Cardiac muscle cell (in vitro differentiated cells and primary cell): ENCODE data around the gene STX3. TPM values are rescaled to one million over a fixed set of nuclear protein-coding genes. Genes with fewer than 3 reads are reported as not detected.
"Not testable (repeated sequence)": the region's sequence is repeated elsewhere in the genome, so short reads cannot be mapped to it uniquely, and the experiment has no call there.

Source experiments
- DNase-seq, 2 donors: peaks; one replicate each; pipeline versions ENCODE4 v3.0.0 to v3.0.0-alpha.2; 2010 to 2017; ENCODE audit warnings: low read depth in 1 of 2, low spot score in 1 of 2
- H3K27ac ChIP-seq: fragments of 200-600 bp; sonication (generic); 2 replicates; pipeline ENCODE4 v1.5.1; 2016
- H3K27me3 ChIP-seq: fragments of 200-600 bp; sonication (generic); 2 replicates; pipeline ENCODE4 v1.6.0; 2016; ENCODE audit warnings: control low read depth
- H3K36me3 ChIP-seq: fragments of 200-600 bp; sonication (generic); 2 replicates; pipeline ENCODE4 v1.5.1; 2016; ENCODE audit warnings: control low read depth
- H3K4me1 ChIP-seq: fragments of 200-600 bp; sonication (generic); 2 replicates; pipeline ENCODE4 v1.8.1; 2017; ENCODE audit warnings: low read depth, mild to moderate bottlenecking, mixed run types
- H3K4me3 ChIP-seq: fragments of 200-600 bp; sonication (generic); 2 replicates; pipeline ENCODE4 v1.5.1; 2016; ENCODE audit warnings: mild to moderate bottlenecking
- H3K9me3 ChIP-seq: fragments of 200-600 bp; sonication (generic); 2 replicates; pipeline ENCODE4 v1.5.1; 2017; ENCODE audit warnings: low read depth, mild to moderate bottlenecking, control low read depth
- polyA plus RNA-seq: library from polyadenylated mRNA; unstranded; fragments of >200 nt; fragmentation: Nextera tagmentation; extraction: Ambion mirVana; gene quantifications from 2 replicates; pipeline ENCODE4 v1.2.1, GENCODE V29; 2016
- total RNA-seq: library from RNA; depleted of rRNA; stranded (reverse); fragments of >200 nt; gene quantifications from 2 replicates; pipeline ENCODE4 v1.2.3, GENCODE V29; 2016
- TF ChIP-seq, protein P1 (sequence below): IDR thresholded peaks from 2 replicates; pipeline ENCODE4 v1.5.1; 2012; ENCODE audit warnings: low read depth, mild to moderate bottlenecking, low read length

The STX3 gene
- total and polyA plus RNA-seq, 2 experiments from 2014 or later: 21.7 to 32.5 TPM

DNA sequence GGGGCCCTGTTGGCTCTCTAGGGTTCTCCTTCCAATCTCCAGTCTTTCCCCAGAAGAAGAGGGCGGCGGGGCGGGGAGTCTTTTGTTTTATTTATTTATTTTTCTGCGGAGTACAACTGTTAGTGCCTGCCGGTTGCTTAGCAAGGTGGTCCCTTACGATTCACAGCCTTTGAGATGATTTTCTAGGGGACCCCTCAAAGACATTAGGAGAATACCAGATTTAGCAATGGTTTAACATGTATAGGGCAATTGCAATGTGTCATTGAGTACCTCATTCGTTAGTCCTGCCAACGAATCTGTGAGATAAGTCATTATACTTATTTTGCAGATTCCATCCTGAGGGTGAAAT lies 55.7 kb downstream of the STX3 start:
- H3K4me1 ChIP-seq: peaks cover 7% of the 10 kb centered on the region
- TF ChIP-seq, protein P1, sequence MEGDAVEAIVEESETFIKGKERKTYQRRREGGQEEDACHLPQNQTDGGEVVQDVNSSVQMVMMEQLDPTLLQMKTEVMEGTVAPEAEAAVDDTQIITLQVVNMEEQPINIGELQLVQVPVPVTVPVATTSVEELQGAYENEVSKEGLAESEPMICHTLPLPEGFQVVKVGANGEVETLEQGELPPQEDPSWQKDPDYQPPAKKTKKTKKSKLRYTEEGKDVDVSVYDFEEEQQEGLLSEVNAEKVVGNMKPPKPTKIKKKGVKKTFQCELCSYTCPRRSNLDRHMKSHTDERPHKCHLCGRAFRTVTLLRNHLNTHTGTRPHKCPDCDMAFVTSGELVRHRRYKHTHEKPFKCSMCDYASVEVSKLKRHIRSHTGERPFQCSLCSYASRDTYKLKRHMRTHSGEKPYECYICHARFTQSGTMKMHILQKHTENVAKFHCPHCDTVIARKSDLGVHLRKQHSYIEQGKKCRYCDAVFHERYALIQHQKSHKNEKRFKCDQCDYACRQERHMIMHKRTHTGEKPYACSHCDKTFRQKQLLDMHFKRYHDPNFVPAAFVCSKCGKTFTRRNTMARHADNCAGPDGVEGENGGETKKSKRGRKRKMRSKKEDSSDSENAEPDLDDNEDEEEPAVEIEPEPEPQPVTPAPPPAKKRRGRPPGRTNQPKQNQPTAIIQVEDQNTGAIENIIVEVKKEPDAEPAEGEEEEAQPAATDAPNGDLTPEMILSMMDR: no peak
- peak overlapping the region; percentile 77 for H3K27ac ChIP-seq
- no peak for DNase-seq
- H3K36me3 ChIP-seq: peaks cover 23% of the 10 kb centered on the region
- no peaks in the 10 kb centered on the region for H3K27me3 ChIP-seq
- H3K4me3 ChIP-seq: peak overlapping the region; percentile 64
- no peaks in the 10 kb centered on the region for H3K9me3 ChIP-seq

- no peaks in the 10 kb centered on the region for H3K27me3 ChIP-seq
These were observed 57.0 kb downstream of the STX3 start for GRCh38 chr11:59812220-59812619.

DNA sequence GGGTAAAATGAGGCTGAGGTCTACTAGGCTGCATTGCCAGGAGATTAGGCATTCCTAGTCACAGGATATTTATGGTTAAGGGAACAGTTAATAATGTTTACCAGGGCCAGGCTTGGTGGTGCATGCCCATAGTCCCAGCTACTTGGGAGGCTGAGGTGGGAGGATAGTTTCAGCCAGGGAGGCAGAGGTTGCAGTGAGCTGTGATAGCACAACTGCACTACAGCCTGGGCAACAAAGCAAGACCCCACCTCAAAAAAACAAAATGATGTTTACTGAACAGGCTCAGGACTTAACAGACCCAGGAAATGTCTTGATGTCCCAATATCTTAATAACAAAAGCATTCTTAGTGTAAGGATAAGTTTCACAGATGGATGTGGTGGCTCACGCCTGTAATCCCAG lies 58.2 kb downstream of the STX3 start:
- no peaks in the 10 kb centered on the region for H3K27me3 ChIP-seq
- DNase-seq: no peak
- H3K9me3 ChIP-seq: no peaks in the 10 kb centered on the region
- TF ChIP-seq, protein P1: no peak
- H3K4me3 ChIP-seq: no peak overlapping the region
- peaks cover 7% of the 10 kb centered on the region for H3K36me3 ChIP-seq
- H3K27ac ChIP-seq: no peak overlapping the region
- H3K4me1 ChIP-seq: peaks cover 9% of the 10 kb centered on the region

More at GRCh38 chr11:59812220-59812619, 57.0 kb downstream of the STX3 start:
- Histone ChIP-seq H3K9me3 (no peaks in the 10 kb centered on the region), H3K4me3 (no peak overlapping the region), H3K36me3 (peaks cover 14% of the 10 kb centered on the region), H3K4me1 (peaks cover 7% of the 10 kb centered on the region), H3K27ac (no peak overlapping the region)
- TF ChIP-seq, protein P1: no peak
- DNase-seq: no peak

DNA sequence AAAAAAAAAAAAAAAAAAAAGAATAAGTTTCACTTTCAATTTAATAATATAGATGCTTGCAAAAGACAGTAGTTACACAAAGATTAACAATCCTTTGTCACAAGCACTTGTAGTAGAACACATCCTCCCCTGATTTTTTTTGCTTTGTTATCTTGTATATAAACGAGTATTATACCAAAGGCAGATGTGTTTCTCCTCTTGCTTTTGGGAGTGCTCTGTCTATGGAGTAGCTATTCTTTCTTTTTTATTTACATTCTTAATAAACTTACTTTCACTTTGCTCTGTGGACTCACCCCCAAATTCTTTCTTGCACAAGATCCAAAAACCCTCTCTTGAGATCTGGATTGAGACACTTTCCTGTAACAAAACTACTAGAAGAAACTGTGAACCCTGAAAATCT lies 58.8 kb downstream of the STX3 start:
- H3K27me3 ChIP-seq: no peaks in the 10 kb centered on the region
- H3K9me3 ChIP-seq: no peaks in the 10 kb centered on the region
- H3K36me3 ChIP-seq: peaks cover under 1% of the 10 kb centered on the region
- H3K27ac ChIP-seq: no peak overlapping the region
- H3K4me1 ChIP-seq: peaks cover 15% of the 10 kb centered on the region
- H3K4me3 ChIP-seq: no peak overlapping the region
- TF ChIP-seq, protein P1: no peak
- DNase-seq: no peak

DNA sequence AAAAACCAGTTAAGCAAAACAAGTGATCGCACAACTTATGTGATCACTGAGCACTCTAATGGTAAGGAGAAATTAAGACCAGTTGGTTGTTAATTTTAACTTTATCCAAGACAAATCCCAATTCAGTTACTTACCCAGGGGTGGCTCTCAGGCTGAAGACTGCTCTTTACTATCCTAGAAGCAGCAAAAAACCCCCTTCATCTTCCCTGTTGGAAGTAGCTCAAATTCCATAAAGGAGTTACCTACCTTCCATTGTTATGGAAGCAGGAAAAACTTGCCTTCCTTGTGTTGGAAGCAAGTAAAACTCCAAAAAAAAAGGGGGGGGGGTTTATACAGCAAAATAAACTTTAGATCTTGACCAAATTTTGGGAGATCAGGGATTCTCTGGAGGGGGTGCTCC lies 60.6 kb downstream of the STX3 start:
- no peaks in the 10 kb centered on the region for H3K9me3 ChIP-seq
- H3K27me3 ChIP-seq: no peaks in the 10 kb centered on the region
- H3K4me1 ChIP-seq: peaks cover 8% of the 10 kb centered on the region
- no peak for DNase-seq
- no peaks in the 10 kb centered on the region for H3K36me3 ChIP-seq
- H3K4me3 ChIP-seq: no peak overlapping the region
- no peak overlapping the region for H3K27ac ChIP-seq
- TF ChIP-seq, protein P1: no peak

GRCh38 chr11:59816434-59816833 lies 61.3 kb downstream of the STX3 start:
- H3K36me3 ChIP-seq, H3K4me1 ChIP-seq, H3K27ac ChIP-seq, H3K27me3 ChIP-seq, DNase-seq, H3K9me3 ChIP-seq, H3K4me3 ChIP-seq: not testable (repeated sequence)
